ENCODE measurements around the gene TMEM108.

Gene TMEM108

DNA sequence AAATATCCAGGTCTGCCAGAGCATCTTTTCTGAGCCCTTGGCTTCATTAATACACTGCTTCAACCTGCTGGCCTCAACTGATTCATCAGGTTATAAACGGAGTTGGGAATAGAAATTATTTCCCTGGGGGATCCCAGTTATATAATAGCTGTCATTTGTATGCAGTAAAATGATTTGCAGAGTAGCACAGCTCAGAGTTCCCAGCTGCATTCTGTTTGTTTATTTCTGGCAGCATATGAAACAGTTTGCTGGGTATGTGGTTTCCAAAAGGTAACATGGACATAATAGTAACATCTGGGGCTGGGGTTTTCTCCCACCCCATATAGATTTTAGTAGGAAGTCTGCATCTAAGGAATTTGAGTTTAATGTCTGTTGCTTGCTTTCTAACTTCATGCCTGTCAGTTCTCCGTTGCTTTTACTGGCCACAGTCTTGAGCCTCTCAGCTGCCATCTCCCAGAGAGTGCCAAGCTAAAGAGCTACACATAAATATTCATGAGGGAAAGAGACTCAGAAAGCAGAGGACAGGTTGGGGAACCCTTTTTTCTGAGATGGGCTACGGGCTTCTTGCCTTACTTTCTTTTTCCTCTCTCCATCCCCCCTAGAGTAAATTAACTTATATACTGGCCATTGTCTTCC is 124.6 kb downstream of the TMEM108 start:
- no peak for DNase-seq (ENCODE audit: low read depth, low spot score)

DNA sequence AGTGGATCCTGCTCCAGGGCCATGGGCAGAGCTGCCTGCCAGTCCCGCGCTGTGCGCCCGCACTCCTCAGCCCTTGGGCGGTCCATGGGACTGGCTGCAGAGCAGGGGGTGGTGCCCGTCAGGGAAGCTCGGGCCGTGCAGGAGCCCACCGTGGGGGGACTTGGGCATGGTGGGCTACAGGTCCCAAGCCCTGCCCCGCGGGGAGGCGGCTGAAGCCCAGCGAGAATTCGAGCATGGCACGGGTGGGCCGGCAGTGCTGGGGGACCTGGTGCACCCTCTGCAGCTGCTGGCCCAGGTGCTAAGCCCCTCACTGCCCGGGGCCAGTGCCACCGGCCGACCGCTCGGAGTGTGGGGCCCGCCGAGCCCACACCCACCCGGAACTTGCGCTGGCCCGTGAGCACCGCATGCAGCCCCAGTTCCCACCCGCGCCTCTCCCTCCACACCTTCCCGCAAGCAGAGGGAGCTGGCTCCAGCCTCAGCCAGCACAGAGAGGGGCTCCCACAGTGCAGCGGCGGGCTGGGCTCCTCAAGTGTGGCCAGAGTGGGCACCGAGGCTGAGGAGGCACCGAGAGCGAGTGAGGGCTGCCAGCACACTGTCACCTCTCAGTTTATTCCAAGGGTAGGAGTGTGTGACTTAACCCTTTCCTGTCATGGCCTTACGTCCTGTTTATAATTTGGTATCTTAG is 129.3 kb downstream of the TMEM108 start:
- no peak for DNase-seq (ENCODE audit: low read depth, low spot score)

DNA sequence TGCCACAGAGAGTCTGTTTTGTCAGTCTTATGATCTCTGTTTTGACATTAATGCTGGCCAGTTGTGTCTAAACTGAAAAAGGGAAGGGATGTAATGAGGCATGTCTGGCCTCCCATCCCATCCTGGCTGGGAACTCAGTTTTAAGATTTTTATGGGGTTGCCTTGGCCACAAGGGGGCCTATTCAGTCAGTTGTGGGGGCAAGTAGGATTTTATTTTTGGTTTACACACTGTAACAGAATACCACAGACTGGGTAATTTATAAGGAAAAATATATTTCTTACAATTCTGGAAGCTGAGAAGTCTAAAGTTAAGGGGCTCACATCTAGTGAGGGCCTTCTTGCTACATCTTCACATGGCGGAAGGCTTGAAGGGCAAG is 129.8 kb downstream of the TMEM108 start:
- DNase-seq (ENCODE audit: low read depth, low spot score), result no peak

DNA sequence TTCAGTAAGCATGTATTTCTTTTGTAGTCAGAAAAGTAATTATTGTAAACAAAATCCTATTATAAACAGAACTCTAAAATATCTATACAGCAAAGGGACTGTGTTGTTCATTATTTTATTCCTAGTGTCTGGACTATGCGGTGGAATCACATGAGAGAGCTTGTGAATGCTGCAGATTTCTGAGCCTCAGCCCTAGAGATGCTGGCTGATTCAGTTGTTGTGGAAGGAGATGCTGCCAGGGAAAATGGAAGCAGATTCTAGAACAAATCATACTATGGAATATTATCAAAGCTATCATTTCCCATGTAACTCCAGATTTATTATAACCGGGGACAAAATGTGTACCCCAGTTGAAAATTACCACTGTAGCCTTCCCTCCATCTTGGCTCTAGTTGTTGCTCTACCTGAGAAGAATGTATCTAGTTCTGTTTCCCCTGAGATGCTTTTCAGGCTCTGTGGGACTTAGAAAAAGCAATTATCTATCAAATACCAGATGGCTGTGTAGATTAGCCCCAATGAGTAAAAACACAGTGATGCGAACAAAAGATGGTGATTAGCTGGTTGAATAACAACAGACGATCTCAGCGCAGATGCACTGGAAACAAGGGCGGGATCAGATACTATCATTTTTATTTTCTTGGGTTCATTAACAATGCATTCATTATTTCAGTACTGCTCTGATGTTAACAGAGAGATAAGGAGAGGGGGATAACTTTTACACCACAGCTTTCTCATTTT is 131.3 kb downstream of the TMEM108 start:
- no peak for DNase-seq (ENCODE audit: low read depth, low spot score)

DNA sequence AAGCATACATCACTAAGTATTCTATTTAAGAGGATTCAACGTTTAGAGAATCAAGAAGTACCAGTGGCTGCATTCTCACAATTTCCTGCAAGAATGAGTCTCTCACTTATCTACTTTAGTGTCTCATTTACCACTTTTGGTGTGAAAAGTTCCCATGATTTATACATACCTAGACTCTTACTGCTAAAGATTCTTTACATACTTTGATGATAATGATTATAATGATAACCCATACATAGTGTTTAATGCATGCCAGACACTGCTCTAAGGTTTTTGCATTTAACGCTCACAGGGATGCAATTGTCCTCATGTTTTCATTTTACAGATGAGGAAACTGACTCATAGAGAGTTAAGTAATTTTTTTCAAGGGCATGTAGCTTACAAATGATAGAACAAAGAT is 133.6 kb downstream of the TMEM108 start:
- no peak for DNase-seq (ENCODE audit: low read depth, low spot score)

DNA sequence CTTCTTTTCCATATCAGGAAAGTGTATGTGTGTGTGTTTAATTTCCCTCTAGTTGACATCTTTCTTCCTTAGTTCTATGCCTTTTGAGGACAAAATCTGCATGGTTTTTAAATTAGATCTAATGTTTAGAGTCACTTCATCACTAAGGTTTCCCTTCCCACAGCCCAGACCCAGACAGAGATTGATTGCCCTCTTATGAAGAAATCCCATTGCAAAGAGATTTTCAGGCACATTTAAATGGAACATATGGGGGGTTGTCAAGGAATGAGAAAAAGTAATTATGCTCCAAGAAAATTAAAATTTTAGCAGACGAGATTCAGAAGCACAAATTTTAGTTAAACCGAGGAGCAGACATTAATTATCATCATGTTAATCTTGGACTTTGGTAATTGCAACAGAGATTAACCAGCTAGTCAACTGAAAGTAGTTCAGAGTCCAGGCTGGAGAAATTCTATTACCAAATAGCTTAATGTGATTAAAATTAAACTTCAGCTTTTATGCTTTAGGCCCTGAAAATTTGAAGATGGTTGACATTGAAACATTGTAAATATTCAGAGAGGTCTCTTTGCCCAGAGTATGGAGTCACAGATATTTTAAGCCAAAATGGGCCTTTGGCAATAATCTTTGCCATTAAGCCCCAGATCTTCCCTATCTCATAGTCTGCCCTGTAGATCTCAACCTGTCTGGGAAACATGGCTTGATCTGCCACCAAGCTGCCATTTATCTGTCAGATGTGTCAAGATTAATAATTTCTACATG is 143.4 kb downstream of the TMEM108 start:
- no peak for DNase-seq (ENCODE audit: low read depth, low spot score)

DNA sequence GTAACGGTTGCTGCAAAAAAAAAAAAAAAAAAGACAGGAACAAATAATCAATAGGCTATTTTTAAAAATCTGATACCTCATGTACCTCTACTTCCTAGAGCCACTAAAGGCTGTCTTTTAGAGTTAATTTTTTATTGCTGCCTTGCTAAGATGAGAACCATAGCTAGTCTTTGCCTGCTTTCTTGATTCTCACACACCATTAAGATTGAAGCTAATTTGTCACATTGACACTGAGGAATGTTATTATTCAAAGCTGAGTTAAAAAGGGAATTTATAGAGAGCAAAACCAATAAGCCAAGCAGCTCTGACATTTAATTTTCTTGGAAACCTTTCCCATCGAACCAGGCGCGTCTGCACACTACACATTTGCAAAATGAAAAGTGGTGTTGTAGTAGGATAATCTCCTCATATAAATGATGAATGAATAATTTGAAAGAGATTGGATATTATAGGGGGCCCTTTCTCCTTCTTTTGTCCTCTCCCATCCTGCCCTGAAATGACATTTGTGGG is 149.7 kb downstream of the TMEM108 start:
- DNase-seq (ENCODE audit: low read depth, low spot score), result no peak

DNA sequence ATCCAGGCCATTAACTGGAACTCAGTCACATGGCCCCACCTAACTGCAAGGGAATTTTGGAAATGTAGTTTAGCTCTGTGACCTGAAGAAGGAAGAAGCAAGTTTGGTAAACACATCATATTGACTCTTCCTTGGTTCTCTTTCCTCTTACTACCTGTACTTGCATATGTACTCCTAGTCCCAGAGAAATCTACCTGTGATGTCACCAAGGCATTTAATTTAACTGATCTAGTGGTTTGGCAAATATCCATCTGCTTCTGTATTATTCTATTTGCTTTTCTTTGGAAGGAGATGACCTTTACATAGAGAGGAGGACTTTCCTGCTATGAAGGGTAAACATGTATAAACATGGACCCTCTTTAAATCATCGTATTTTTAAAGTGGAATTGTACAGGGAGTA is 150.8 kb downstream of the TMEM108 start:
- no peak for DNase-seq (ENCODE audit: low read depth, low spot score)

DNA sequence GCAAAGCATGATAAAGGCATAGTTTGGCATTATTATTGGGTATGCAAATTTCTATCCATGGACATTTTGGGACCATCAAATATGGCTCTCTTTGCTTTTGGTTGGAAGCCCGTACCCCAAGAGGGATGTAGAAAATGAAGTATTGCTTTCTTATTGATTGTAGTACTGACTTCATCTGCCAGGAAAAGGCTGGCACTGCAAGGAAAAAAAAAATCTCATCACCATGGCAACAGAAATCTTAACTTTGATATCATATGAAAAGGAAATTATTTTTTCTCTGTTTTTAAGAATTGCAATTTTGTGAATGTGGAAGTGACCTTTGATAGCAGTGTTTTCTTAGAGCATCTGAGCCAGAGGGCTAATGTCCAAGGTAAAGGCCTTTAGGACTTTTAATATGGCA is 151.7 kb downstream of the TMEM108 start:
- DNase-seq (ENCODE audit: low read depth, low spot score), result no peak

DNA sequence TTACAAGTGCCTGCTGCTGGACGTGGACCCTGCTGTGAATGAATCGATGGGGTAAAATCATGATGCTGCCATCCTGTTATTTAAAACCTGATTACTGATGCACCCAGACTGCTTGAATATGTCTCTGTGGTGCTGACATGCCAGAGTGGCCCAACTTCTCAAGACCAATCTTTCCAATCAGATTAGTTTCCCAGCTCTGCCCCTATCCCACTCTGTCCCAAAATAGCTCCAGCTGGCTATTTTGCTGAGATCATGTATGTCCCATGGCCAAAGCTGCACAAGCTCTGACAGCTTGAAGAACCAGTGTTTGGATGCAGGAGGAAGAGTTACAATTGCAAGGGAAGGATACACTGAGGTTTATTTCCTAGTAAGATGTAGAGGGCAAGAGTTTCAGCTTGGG is 153.6 kb downstream of the TMEM108 start:
- no peak for DNase-seq (ENCODE audit: low read depth, low spot score)

DNA sequence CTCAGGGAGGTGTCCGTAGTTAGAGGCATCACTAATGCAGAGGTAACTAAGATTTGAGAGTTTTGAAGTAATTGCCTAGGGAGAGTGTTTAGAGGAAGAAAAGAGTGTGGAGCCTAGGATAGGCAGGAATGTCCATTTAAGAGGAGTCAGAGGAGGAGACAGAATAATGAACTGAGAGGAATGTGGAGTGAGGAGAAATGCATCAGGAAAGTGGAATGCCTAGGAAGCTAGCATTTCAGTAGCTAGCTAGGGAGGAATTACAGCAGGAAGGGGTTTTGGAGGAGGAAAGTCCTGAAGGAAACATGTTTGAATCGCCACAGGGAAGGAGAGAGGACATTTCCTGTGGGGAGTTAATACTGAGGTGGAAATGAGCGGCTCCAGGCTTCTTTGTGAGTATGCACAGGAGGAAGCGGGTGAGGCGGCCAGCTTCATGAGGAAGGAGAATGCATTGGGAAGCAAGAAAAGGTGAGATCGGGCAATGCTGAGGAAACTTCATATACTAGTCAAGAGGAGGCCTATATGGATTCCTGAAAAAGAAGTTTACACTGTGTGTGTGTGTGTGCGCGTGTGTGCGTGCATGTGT is 154.3 kb downstream of the TMEM108 start:
- DNase-seq (ENCODE audit: low read depth, low spot score), result no peak

DNA sequence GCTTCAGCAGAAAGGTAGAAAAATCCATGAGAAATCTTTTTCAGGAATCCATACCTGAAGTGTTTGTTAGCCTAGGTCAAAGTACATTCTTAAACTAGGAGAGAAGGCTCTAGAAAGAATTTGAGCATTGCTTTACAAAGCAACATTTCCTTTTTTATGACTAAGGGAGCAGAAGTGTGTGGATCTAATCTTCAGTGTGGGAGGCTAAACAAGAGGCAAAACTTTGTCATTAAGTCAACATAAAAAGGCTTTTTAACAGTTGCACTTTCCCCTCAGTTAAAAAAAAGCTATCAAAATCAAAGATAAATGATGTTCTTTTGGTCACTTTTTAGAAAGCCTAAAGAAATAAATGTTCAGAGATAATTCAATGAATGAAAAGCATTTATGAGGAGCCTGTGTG is 154.8 kb downstream of the TMEM108 start:
- no peak for DNase-seq (ENCODE audit: low read depth, low spot score)

DNA sequence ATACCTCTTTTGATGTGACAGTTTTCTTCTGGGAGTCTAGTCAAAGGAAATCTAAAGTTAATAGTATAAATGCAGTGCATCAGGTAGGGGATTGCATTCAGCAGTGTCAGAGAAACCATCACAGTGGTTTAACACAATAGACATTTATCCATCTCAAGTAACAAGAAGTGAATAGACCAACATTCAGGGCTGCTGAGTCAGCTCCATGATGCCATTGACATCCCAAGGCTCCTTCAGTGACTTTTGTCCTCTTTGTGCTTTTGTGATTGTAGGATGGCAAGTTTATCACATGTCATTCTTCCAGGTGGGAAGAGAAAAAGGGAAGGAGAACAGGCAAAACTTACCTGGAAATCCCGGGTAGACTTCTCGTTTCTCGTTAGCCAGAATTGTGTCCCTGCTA is 158.3 kb downstream of the TMEM108 start:
- DNase-seq (ENCODE audit: low read depth, low spot score), result no peak

DNA sequence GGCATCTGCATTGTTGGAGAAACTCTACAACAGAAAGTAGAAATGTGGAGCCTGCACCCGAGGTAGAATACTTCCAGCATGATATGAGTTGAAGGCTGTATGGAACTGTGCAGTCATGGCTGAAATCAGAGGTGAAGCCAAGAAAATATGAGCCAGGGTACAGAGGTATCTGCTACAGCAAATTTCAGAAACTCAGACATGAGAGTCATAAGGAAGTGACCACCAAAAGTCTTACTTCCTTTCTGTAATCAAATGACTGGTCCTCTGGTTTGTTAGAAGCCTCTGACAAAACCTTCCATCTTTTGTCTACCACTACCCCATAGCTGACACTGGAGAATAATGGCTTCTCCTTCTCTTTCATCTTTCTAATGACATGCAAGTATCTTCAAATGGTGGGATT is 159.4 kb downstream of the TMEM108 start:
- DNase-seq (ENCODE audit: low read depth, low spot score), result no peak

DNA sequence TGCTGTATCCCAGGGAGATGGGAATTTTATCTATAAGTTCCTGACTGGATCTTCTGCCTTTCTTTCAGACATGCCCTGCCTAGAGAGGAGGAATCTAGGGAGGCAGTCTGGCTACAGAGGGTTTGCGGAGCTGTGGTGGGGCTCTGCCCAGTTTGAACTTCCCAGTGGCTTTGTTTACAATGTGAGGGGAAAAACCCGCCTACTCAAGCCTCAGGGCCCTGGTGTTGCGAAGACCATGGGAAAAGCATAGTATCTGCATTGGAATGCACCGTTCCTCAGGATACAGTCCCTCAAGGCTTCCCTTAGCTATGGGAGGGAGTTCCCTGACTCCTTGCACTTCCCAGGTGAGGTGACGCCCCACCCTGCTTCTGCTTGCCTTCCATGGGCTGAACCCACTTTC is 168.7 kb downstream of the TMEM108 start:
- DNase-seq (ENCODE audit: low read depth, low spot score), result no peak

DNA sequence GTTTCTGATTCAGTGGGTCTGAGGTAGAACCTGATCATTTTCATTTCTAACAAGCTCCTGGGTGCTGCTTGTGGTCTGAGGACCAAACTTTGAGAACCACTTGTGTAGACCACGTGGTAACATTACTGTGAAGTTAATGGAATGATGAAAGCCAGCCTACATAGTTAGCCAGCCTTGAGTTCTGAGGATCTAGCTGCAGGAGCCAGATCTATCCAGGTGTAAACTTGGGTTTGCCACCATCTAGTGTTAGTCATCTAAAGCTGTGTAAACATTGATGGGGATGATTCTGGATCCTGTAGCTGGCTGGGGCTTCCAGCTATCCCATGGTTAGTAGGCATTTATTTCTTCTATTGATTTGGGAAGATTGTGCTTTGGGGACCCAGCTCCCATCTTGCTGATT is 170.0 kb downstream of the TMEM108 start:
- no peak for DNase-seq (ENCODE audit: low read depth, low spot score)

DNA sequence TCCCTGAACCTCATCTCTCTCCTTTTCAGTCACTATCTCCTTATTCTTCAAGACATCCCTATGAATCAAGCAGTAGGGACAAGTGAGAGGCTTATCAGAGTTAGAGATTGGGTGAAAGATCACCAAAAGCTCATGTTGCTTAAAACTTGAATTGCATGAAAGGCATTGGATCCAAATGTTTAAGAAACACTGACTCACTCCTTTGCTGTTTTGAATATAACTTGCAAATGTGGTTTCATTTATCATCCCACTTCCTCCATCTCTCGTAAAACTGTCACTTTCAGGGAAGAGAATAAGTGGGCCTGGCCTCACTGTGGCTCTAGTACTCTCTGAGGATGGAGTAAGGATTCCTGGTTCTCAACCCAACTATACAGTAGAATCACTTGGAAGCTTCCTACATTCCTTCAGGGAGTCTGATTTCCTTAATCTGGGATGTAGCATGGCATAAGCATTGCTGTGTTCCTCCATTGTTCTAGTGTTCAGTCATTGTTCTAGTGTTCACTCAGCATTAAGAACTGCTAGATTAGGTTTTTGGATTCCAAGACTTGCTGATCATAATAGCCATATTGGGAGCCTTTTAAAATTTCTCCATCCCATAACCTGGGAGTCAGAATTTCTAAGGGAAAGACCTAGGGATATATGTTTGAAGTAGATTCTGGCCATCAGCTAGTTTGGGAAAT is 171.8 kb downstream of the TMEM108 start:
- DNase-seq (ENCODE audit: low read depth, low spot score), result no peak

DNA sequence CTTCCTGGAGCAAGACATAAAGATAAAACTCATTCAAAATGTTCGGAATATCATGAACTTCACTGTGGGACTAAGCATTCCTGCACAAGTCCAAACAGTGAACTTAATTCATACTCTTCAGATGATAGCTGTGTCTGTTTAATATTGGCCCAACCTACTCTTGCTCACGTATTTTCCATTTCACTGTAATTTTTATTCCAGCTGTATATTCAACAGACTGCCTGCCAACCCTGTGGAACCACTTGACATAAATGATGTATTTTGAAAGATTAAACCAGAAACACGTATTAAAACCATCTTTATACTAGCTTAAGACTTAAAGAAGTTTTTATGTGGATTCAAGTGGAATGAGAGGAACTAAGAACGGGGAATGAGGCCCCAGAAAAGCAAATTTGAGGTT is 172.5 kb downstream of the TMEM108 start:
- no peak for DNase-seq (ENCODE audit: low read depth, low spot score)

DNA sequence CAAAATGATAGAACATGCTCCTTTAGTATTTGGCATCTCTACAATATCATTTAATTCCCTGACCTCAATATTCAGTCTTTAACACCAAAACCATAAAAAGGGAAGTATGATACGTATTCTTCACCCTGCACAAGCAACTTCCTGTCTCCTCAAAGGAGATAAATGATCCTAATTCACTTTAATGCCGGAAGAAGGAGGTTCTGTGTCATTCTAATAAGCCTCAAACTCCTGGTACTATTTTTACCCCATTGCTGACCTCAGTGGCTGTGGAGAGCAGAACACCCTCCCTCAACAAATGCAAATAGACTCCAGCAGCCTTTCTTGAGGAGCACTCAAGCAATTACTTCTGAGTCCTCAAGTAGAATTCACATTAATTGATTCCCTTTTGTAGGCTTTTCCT is 173.3 kb downstream of the TMEM108 start:
- DNase-seq (ENCODE audit: low read depth, low spot score), result no peak

DNA sequence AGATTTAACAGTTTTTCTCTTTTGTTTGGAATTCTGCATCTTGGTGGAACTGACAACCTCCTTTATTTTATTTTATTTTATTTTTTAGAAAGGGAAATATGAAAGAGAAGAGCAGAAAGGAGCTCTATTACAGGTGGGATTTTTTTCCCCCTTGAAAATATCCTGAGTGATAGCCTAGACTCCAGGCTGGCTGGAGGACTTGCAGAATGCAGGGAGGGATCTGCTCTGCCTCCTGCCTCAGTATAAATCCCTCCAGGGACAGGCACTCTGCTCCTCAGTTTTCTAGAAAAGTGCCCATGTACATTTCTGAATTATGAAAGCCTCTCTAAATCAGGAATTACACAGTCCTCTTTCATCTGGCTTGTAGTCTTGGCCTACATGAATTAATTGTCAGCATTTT is 173.7 kb downstream of the TMEM108 start:
- no peak for DNase-seq (ENCODE audit: low read depth, low spot score)

DNA sequence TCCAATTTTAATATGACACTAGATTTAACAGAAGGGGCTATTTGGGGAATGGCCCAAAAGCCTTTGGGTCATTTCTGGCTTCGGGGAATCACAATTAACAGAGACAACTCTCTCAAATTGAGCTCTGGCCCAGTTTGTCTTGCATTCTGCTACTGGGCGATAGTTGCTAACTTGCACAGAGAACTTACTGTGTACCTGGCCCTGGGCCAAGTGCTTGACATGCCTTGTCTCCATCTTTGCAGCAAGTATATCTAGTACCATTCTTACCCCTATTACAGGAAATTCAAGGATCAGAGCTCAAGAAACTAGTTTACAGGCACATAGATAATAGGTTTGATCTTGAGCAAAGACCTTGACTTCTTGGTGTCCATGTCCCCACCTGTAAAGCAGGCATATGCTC is 175.7 kb downstream of the TMEM108 start:
- no peak for DNase-seq (ENCODE audit: low read depth, low spot score)
